ENCODE results near the gene OR2AG1. TPM values are rescaled to one million over a fixed set of nuclear protein-coding genes. Genes with fewer than 3 reads are reported as not detected.

The OR2AG1 gene
- not detected in 2 replicates for total RNA-seq (2021)
- Bru-seq, nascent RNA, result not detected
- not detected for BruChase-seq, experiment 1, labeled RNA remaining after a 2-hour chase
- BruChase-seq, experiment 2, labeled RNA remaining after a 6-hour chase, result not detected
- long read RNA-seq, result 0 reads

DNA sequence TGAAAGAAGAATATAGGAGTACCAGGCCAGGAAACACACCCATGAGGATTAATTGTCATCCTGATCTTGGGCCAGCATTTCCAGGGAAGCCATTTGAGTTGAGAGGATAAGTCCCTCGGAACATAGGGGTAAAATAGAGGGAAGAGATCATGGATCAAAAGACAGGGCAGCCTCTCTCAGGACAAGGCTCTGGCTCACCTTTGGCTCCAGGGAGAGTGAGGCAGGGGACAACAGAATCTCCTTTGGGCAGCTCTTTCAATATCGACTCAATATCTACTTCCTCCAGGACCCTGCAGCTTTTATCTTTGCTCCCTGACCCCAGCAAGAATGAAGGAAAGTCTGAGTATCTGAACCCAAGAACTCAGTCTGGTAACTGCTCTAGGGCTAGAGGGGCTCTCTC, at the start of gene OR2AG1:
Gene OR2AG1, plus strand, starts transcription at position 301 of the 400 bp plus-strand sequence. CDS start 2,018 bp downstream, outside the sequence.
- TF ChIP-seq CTCF (conservative IDR thresholded peaks at IDR 0.05; ENCODE audit: low read depth, low read length) (no peak), EZH2 (IDR thresholded peaks at IDR 0.05; ENCODE audit: borderline replicate concordance, low read depth, low read length, poor library complexity, severe bottlenecking) (no peak)
- Histone ChIP-seq H3K9me3 (ENCODE audit: low read depth, low read length, poor library complexity, severe bottlenecking) (no peaks in the 10 kb centered on the region), H3K4me3 (ENCODE audit: low read depth, low read length, poor library complexity, severe bottlenecking) (no peak within 1 kb of the TSS), H3K27me3 (replicated peaks; ENCODE audit: insufficient read depth, low read depth, low read length, poor library complexity) (no peaks in the 10 kb centered on the region), H3K36me3 (ENCODE audit: insufficient read depth, low read length, poor library complexity, severe bottlenecking) (no peaks in the 10 kb centered on the region), H3K4me1 (ENCODE audit: insufficient read depth, low read length, poor library complexity, severe bottlenecking) (no peaks in the 10 kb centered on the region), H3K27ac (ENCODE audit: low read depth, low read length, poor library complexity, severe bottlenecking) (no peak within 1 kb of the TSS)
- ChIA-PET CTCF (no interaction called here), POLR2A (ENCODE audit: low non-redundant PET) (no interaction called here)
- no TSS peak for BruUV-seq (replicated peaks)
- intact Hi-C loops (cut with micrococcal nuclease; ENCODE audit: unreplicated experiment), result no loop called here
- DNase-seq (ENCODE audit: low spot score), result no peak

GRCh38 chr11:6733326-6734275, 49.2 kb upstream of the OR2AG1 start:
- Histone ChIP-seq H3K36me3 (ENCODE audit: insufficient read depth, low read length, poor library complexity, severe bottlenecking) (no peaks in the 10 kb centered on the region), H3K27ac (ENCODE audit: low read depth, low read length, poor library complexity, severe bottlenecking) (no peak overlapping the region), H3K9me3 (ENCODE audit: low read depth, low read length, poor library complexity, severe bottlenecking) (no peaks in the 10 kb centered on the region), H3K27me3 (replicated peaks; ENCODE audit: insufficient read depth, low read depth, low read length, poor library complexity) (no peaks in the 10 kb centered on the region), H3K4me3 (ENCODE audit: low read depth, low read length, poor library complexity, severe bottlenecking) (no peak overlapping the region), H3K4me1 (ENCODE audit: insufficient read depth, low read length, poor library complexity, severe bottlenecking) (peaks cover 11% of the 10 kb centered on the region)
- no peak for DNase-seq (ENCODE audit: low spot score)
- TF ChIP-seq EZH2 (IDR thresholded peaks at IDR 0.05; ENCODE audit: borderline replicate concordance, low read depth, low read length, poor library complexity, severe bottlenecking) (no peak), CTCF (conservative IDR thresholded peaks at IDR 0.05; ENCODE audit: low read depth, low read length) (no peak)
- intact Hi-C loops (cut with micrococcal nuclease; ENCODE audit: unreplicated experiment), result no loop called here
- ChIA-PET CTCF (no interaction called here), POLR2A (ENCODE audit: low non-redundant PET) (no interaction called here)
- BruUV-seq (replicated peaks), result no TSS peak

DNA sequence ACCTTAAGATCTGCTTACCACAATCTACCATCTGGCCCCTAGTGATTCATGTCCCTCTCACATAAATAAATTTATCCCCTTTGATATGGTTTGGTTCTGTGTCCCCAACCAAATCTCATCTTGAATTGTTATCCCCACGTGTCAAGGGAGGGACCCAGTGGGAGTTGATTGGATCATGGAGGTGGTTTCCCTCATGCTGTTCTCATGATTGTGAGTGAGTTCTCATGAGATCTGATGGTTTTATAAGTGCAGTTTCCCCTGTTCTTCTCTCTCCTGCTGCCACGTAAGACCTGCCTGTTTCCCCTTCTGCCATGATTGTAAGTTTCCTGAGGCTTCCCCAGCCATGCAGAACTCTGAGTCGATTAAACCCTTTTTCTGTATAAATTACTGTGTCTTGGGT, 48.2 kb upstream of the OR2AG1 start:
- TF ChIP-seq EZH2 (IDR thresholded peaks at IDR 0.05; ENCODE audit: borderline replicate concordance, low read depth, low read length, poor library complexity, severe bottlenecking), result no peak
- no peak for TF ChIP-seq CTCF (conservative IDR thresholded peaks at IDR 0.05; ENCODE audit: low read depth, low read length)
- H3K27ac ChIP-seq (ENCODE audit: low read depth, low read length, poor library complexity, severe bottlenecking), result peak overlapping the region; percentile 62
- no peaks in the 10 kb centered on the region for H3K9me3 ChIP-seq (ENCODE audit: low read depth, low read length, poor library complexity, severe bottlenecking)
- no peaks in the 10 kb centered on the region for H3K36me3 ChIP-seq (ENCODE audit: insufficient read depth, low read length, poor library complexity, severe bottlenecking)
- POLR2A ChIA-PET (ENCODE audit: low non-redundant PET), result no interaction called here
- no peaks in the 10 kb centered on the region for H3K27me3 ChIP-seq (replicated peaks; ENCODE audit: insufficient read depth, low read depth, low read length, poor library complexity)
- CTCF ChIA-PET, result interaction anchor here (0.7 kb wide), 1 partner anchor 29 kb away, joined by 3 read pairs; no protein-coding TSS in a partner anchor
- intact Hi-C loops (cut with micrococcal nuclease; ENCODE audit: unreplicated experiment), result no loop called here
- no peak overlapping the region for H3K4me3 ChIP-seq (ENCODE audit: low read depth, low read length, poor library complexity, severe bottlenecking)
- peaks cover 11% of the 10 kb centered on the region for H3K4me1 ChIP-seq (ENCODE audit: insufficient read depth, low read length, poor library complexity, severe bottlenecking)
- no peak for DNase-seq (ENCODE audit: low spot score)
- no TSS peak for BruUV-seq (replicated peaks)
